Testis (tissue), 3 donors: ENCODE measurements around the gene CNFN. TPM values are rescaled to one million over a fixed set of nuclear protein-coding genes. Genes with fewer than 3 reads are reported as not detected.
A peak's percentile ranks its signal among the peaks of the same experiment; 100 is the strongest.

Source experiments
- DNase-seq: peaks from one replicate; pipeline ENCODE4 v3.0.0-alpha.2; 2019
- H3K27ac ChIP-seq, 2 donors: fragments of 200-600 bp; sonication (generic); one replicate each; pipeline ENCODE4 v1.5.1; 2019
- H3K27me3 ChIP-seq: fragments of 200-600 bp; sonication (generic); one replicate; pipeline ENCODE4 v1.5.1; 2019
- H3K36me3 ChIP-seq: fragments of 200-600 bp; sonication (generic); one replicate; pipeline ENCODE4 v1.5.1; 2017; ENCODE audit warnings: low read depth; ENCODE audit errors: missing control alignments
- H3K4me1 ChIP-seq: fragments of 200-600 bp; sonication (generic); one replicate; pipeline ENCODE4 v1.5.1; 2019
- H3K4me3 ChIP-seq, 2 donors: fragments of 200-600 bp; sonication (generic); one replicate each; pipeline ENCODE4 v1.5.1; 2017 to 2019
- H3K9me3 ChIP-seq: fragments of 200-600 bp; sonication (generic); one replicate; pipeline ENCODE4 v1.5.1; 2017
- POLR2A ChIP-seq: fragments of 450-650 bp; IDR thresholded peaks from one replicate; pipeline ENCODE4 v1.6.1; 2017; ENCODE audit warnings: antibody characterized with exemption, mild to moderate bottlenecking, moderate library complexity
- WGBS, 2 donors: methylation state at CpG; one replicate each; pipeline ENCODE4 v1.1.5; 2018; 5-methylcytosine and 5-hydroxymethylcytosine counted together
- intact Hi-C: fragments of 100-400 bp; cut with DNase I; formaldehyde crosslinking; loops from one replicate; pipeline ENCODE4 v1.15.1; 2023; ENCODE audit warnings: low total_unique reads
- polyA plus RNA-seq: library from polyadenylated mRNA; stranded (reverse); fragments of 350-450 nt; fragmentation: Illumina TruSeq; extraction: RNeasy Lipid Tissue Mini Kit (QIAGEN cat#74804); gene quantifications from one replicate; pipeline ENCODE4 v1.2.3, GENCODE V29; 2014; ENCODE audit warnings: low read depth, low replicate concordance; ENCODE audit not compliant: insufficient read depth
- total RNA-seq, 2 donors: library from RNA; depleted of rRNA; stranded (reverse); fragments of >200 nt; gene quantifications; one replicate each; pipeline ENCODE4 v1.2.3, GENCODE V29; 2016
- TF ChIP-seq, protein P1 (sequence below), 3 experiments: fragments of 450-650 bp in 2 of 3; fragments of 200-600 bp in 1 of 3; sonication (generic) in 1 of 3; IDR thresholded peaks; one replicate each; pipeline ENCODE4 v1.5.1; 2016 to 2019; ENCODE audit warnings: antibody characterized with exemption in 3 of 3, mild to moderate bottlenecking in 2 of 3, moderate library complexity in 1 of 3

Gene CNFN
- total and polyA plus RNA-seq, 3 donors from 2014 or later = 1.9 to 5.0 (median 2.2) TPM

DNA sequence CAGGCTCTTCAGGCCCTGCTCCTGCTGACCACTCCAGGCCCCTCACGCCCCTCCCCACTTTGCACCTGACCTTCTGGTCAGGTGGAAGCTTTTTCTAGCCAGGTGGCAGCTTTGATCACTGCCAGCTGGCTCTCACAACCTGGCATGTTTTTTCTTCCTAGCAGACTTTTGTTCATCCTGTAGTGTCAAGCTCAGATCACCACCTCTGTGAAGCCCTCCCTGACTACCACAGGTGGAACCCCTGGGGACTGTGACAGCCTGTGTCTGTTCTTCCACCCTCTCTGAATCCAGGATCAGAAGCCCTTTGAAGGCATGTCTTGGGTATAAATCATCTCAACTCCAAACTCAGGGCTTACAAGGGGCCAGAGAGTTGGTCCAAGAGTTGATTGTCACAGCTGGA, 10.3 kb upstream of the CNFN start:
- H3K4me1 ChIP-seq = peaks cover 13% of the 10 kb centered on the region
- TF ChIP-seq, protein P1, sequence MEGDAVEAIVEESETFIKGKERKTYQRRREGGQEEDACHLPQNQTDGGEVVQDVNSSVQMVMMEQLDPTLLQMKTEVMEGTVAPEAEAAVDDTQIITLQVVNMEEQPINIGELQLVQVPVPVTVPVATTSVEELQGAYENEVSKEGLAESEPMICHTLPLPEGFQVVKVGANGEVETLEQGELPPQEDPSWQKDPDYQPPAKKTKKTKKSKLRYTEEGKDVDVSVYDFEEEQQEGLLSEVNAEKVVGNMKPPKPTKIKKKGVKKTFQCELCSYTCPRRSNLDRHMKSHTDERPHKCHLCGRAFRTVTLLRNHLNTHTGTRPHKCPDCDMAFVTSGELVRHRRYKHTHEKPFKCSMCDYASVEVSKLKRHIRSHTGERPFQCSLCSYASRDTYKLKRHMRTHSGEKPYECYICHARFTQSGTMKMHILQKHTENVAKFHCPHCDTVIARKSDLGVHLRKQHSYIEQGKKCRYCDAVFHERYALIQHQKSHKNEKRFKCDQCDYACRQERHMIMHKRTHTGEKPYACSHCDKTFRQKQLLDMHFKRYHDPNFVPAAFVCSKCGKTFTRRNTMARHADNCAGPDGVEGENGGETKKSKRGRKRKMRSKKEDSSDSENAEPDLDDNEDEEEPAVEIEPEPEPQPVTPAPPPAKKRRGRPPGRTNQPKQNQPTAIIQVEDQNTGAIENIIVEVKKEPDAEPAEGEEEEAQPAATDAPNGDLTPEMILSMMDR (IDR thresholded peaks at IDR 0.05) = no peak
- H3K27me3 ChIP-seq = no peaks in the 10 kb centered on the region
- H3K27ac ChIP-seq = no peak overlapping the region
- H3K36me3 ChIP-seq = no peaks in the 10 kb centered on the region
- no peak for DNase-seq
- no peak overlapping the region for H3K4me3 ChIP-seq
- no peaks in the 10 kb centered on the region for H3K9me3 ChIP-seq
- 83 to 91% methylated on average over 1 of the region's 1 CpG for WGBS, 2 donors
- intact Hi-C loops = no loop called here

DNA sequence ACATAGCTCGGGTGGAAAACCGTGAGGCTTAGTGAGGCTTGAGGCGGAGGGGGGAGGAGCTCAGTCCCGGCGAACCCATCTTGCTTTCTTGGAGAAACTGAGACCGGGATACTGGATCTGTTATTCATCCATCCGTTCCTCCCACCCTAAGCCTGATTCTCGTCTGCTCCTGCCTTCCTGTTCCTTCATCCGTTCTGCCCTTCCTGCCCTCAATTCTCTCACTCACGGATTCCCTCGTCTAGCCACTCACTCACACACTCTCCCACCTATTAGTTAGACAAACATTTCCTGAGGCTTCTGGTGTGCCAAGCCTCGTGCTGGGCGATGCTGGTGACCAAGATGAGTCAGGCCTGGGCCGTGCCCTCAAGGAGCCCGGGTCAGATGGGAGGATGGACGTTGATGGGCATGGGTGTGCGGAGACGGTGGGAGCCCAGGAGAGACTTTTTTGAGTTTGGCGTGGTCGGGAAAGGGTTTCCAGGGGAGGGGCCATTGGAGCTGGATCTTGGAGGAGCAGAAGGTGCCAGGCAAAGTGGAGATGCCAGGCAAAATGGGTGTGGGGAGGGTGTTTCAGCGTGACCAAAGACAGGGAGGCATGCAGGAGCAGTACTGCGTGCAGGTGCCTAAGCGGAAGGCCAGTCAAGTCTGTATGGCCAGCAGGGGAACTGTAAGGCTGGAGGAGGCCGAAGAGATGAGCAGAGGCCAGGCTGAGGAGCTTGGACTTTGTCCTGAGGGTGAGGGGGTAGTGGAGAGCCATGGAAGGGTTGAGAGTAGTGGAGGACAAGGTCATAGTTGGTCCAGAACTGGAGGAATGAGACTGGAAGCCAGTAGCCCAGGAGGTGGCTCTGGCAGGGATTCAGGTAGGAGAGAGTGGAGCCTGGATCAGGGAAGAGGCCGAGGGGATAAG, 7.4 kb upstream of the CNFN start:
- 19% methylated on average over 25 of the region's 25 CpGs for WGBS, 2 donors
- intact Hi-C loops = no loop called here
- peak overlapping the region; percentile 34 to 74 for H3K27ac ChIP-seq
- no peak for DNase-seq
- H3K27me3 ChIP-seq = no peaks in the 10 kb centered on the region
- H3K36me3 ChIP-seq = no peaks in the 10 kb centered on the region
- TF ChIP-seq, protein P1 (IDR thresholded peaks at IDR 0.05) = no peak
- no peak for TF ChIP-seq POLR2A
- H3K4me1 ChIP-seq = peaks cover 13% of the 10 kb centered on the region
- no peaks in the 10 kb centered on the region for H3K9me3 ChIP-seq
- peak overlapping the region; percentile 48 to 65 for H3K4me3 ChIP-seq

DNA sequence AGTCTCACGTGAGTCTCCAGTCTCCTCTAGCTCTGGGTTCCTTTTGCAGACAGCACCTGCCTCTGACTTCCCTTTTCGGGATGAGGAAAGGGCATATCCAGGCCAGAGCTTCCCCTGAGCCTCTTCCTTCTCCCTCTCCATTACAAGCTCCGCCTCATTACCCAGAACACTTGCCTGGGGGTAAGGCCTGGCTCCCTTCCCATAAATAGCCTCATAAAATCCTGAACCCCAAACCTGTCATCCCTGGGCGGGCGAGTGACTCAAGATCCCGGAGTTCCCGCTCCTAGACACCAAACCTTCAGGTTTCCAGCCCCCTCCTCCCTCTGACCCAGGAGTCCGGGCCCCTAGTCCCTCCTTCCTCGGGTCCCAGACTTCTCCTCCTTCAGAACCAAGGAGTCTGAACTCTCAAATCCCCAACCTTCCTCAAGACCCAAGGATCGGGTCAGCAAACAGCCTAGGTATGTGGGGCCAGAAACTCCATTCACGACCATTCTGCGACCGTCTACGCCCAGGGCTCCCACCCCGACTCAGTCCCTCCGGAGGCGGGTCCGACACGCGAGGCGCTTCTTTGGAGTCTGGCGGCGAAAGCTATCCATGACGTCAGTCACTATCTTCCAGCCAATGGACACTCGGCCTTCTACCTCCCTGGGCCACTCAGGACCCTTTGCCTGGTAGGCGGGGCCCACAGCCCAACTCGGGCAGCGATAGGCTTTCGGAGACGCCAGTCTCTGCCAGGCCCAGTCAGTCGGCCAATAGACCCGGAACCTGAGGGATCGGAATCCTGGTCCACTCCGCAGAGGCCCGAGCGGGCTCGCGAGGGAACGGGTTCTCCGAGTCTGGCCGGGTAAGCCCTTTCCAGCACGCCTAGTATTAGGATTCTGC, 6.5 kb upstream of the CNFN start:
- intact Hi-C loops = no loop called here
- WGBS, 2 donors = 4 to 5% methylated on average over 25 to 42 of the region's 42 CpGs

DNA sequence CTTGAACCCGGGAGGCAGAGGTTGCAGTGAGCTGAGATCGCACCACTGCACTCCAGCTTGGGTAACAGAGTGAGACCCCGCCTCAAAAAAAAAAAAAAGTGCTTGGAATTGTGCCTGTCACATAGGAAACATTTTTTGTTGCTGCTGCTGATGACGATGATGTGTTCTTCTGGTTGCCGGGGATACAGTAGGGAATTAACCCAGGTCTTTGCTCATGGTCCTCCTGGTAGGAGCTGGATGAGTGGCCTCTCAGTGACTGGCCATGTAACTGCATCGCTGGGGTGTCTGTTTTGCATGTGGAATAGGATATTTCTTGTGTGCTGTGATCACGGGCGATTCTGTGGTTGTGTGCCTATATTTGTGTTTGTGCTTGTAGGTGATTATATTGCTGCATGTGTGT, 4.7 kb upstream of the CNFN start:
- no peak for DNase-seq
- Histone ChIP-seq H3K4me3 (no peak overlapping the region), H3K27ac (no peak overlapping the region), H3K36me3 (no peaks in the 10 kb centered on the region), H3K27me3 (no peaks in the 10 kb centered on the region), H3K9me3 (no peaks in the 10 kb centered on the region), H3K4me1 (peaks cover 10% of the 10 kb centered on the region)
- TF ChIP-seq, protein P1 (IDR thresholded peaks at IDR 0.05) = no peak
- TF ChIP-seq POLR2A = no peak
- intact Hi-C loops = no loop called here
- 89% methylated on average over 8 of the region's 8 CpGs for WGBS, 2 donors

More for the DNA sequence above, 6.5 kb upstream of the CNFN start:
- no peaks in the 10 kb centered on the region for H3K9me3 ChIP-seq
- peak overlapping the region; percentile 34 to 74 for H3K27ac ChIP-seq
- TF ChIP-seq, protein P1 (IDR thresholded peaks at IDR 0.05) = no peak
- peak; percentile 42 for TF ChIP-seq POLR2A
- peaks cover 13% of the 10 kb centered on the region for H3K4me1 ChIP-seq
- H3K36me3 ChIP-seq = no peaks in the 10 kb centered on the region
- DNase-seq = peak; percentile 98
- H3K4me3 ChIP-seq = peak overlapping the region; percentile 48 to 65
- H3K27me3 ChIP-seq = no peaks in the 10 kb centered on the region
